Measurements from ENCODE around the gene TUBGCP6.

Gene TUBGCP6

GRCh38 chr22:50218153-50218995 lies 26.4 kb downstream of the TUBGCP6 start:
- no peak overlapping the region for H3K27ac ChIP-seq (ENCODE audit: low read depth, low read length)
- H3K36me3 ChIP-seq (ENCODE audit: insufficient read depth, low read length): peaks cover 69% of the 10 kb centered on the region
- no peak overlapping the region for H3K4me3 ChIP-seq (ENCODE audit: low read depth in 1 of 2, low read length in 2 of 2)
- no peaks in the 10 kb centered on the region for H3K4me1 ChIP-seq (ENCODE audit: insufficient read depth, low read length)
- H3K27me3 ChIP-seq (ENCODE audit: control insufficient read depth in 1 of 2, insufficient read depth in 2 of 2, low read length in 2 of 2): no peaks in the 10 kb centered on the region
- H3K9ac ChIP-seq (ENCODE audit: low read length): no peak overlapping the region
- H3K9me3 ChIP-seq (ENCODE audit: low read length): no peaks in the 10 kb centered on the region

GRCh38 chr22:50217543-50218152 lies 27.2 kb downstream of the TUBGCP6 start:
- Histone ChIP-seq H3K9ac (ENCODE audit: low read length) (no peak overlapping the region), H3K36me3 (ENCODE audit: insufficient read depth, low read length) (peaks cover 69% of the 10 kb centered on the region), H3K9me3 (ENCODE audit: low read length) (no peaks in the 10 kb centered on the region)

GRCh38 chr22:50216684-50217520 lies 27.9 kb downstream of the TUBGCP6 start:
- no peak overlapping the region for H3K4me3 ChIP-seq (ENCODE audit: low read depth in 1 of 2, low read length in 2 of 2)
- H3K9ac ChIP-seq (ENCODE audit: low read length): no peak overlapping the region
- no peaks in the 10 kb centered on the region for H3K4me1 ChIP-seq (ENCODE audit: insufficient read depth, low read length)
- no peaks in the 10 kb centered on the region for H3K9me3 ChIP-seq (ENCODE audit: low read length)
- peaks cover 69% of the 10 kb centered on the region for H3K36me3 ChIP-seq (ENCODE audit: insufficient read depth, low read length)
- no peak overlapping the region for H3K27ac ChIP-seq (ENCODE audit: low read depth, low read length)
- H3K27me3 ChIP-seq (ENCODE audit: control insufficient read depth in 1 of 2, insufficient read depth in 2 of 2, low read length in 2 of 2): no peaks in the 10 kb centered on the region

More at GRCh38 chr22:50217543-50218152, 27.2 kb downstream of the TUBGCP6 start:
- Histone ChIP-seq H3K4me1 (ENCODE audit: insufficient read depth, low read length) (no peaks in the 10 kb centered on the region), H3K27ac (ENCODE audit: low read depth, low read length) (no peak overlapping the region), H3K27me3 (ENCODE audit: control insufficient read depth in 1 of 2, insufficient read depth in 2 of 2, low read length in 2 of 2) (no peaks in the 10 kb centered on the region), H3K4me3 (ENCODE audit: low read depth in 1 of 2, low read length in 2 of 2) (no peak overlapping the region)

GRCh38 chr22:50216055-50216683 lies 28.7 kb downstream of the TUBGCP6 start:
- Histone ChIP-seq H3K9ac (ENCODE audit: low read length) (no peak overlapping the region), H3K27ac (ENCODE audit: low read depth, low read length) (no peak overlapping the region), H3K9me3 (ENCODE audit: low read length) (no peaks in the 10 kb centered on the region), H3K36me3 (ENCODE audit: insufficient read depth, low read length) (peaks cover 64% of the 10 kb centered on the region), H3K27me3 (ENCODE audit: control insufficient read depth in 1 of 2, insufficient read depth in 2 of 2, low read length in 2 of 2) (no peaks in the 10 kb centered on the region), H3K4me3 (ENCODE audit: low read depth in 1 of 2, low read length in 2 of 2) (no peak overlapping the region), H3K4me1 (ENCODE audit: insufficient read depth, low read length) (no peaks in the 10 kb centered on the region)

- Histone ChIP-seq H3K4me3 (ENCODE audit: low read depth in 1 of 2, low read length in 2 of 2) (no peak overlapping the region), H3K36me3 (ENCODE audit: insufficient read depth, low read length) (peaks cover 64% of the 10 kb centered on the region), H3K27ac (ENCODE audit: low read depth, low read length) (no peak overlapping the region), H3K9ac (ENCODE audit: low read length) (no peak overlapping the region), H3K27me3 (ENCODE audit: control insufficient read depth in 1 of 2, insufficient read depth in 2 of 2, low read length in 2 of 2) (no peaks in the 10 kb centered on the region), H3K4me1 (ENCODE audit: insufficient read depth, low read length) (no peaks in the 10 kb centered on the region), H3K9me3 (ENCODE audit: low read length) (no peaks in the 10 kb centered on the region)
Observed at GRCh38 chr22:50215297-50216054, 29.3 kb downstream of the TUBGCP6 start.

GRCh38 chr22:50213263-50213662 lies 31.6 kb downstream of the TUBGCP6 start:
- Histone ChIP-seq H3K36me3 (ENCODE audit: insufficient read depth, low read length) (peaks cover 60% of the 10 kb centered on the region), H3K27ac (ENCODE audit: low read depth, low read length) (no peak overlapping the region), H3K4me3 (ENCODE audit: low read depth in 1 of 2, low read length in 2 of 2) (no peak overlapping the region), H3K9ac (ENCODE audit: low read length) (no peak overlapping the region), H3K27me3 (ENCODE audit: control insufficient read depth in 1 of 2, insufficient read depth in 2 of 2, low read length in 2 of 2) (no peaks in the 10 kb centered on the region), H3K4me1 (ENCODE audit: insufficient read depth, low read length) (no peaks in the 10 kb centered on the region), H3K9me3 (ENCODE audit: low read length) (no peaks in the 10 kb centered on the region)

GRCh38 chr22:50211147-50211546 lies 33.7 kb downstream of the TUBGCP6 start:
- Histone ChIP-seq H3K9me3 (ENCODE audit: low read length) (no peaks in the 10 kb centered on the region), H3K4me3 (ENCODE audit: low read depth in 1 of 2, low read length in 2 of 2) (no peak overlapping the region), H3K9ac (ENCODE audit: low read length) (no peak overlapping the region), H3K27me3 (ENCODE audit: control insufficient read depth in 1 of 2, insufficient read depth in 2 of 2, low read length in 2 of 2) (no peaks in the 10 kb centered on the region), H3K4me1 (ENCODE audit: insufficient read depth, low read length) (no peaks in the 10 kb centered on the region), H3K27ac (ENCODE audit: low read depth, low read length) (no peak overlapping the region), H3K36me3 (ENCODE audit: insufficient read depth, low read length) (peaks cover 56% of the 10 kb centered on the region)

- H3K9me3 ChIP-seq (ENCODE audit: low read length): no peaks in the 10 kb centered on the region
- H3K4me3 ChIP-seq (ENCODE audit: low read depth in 1 of 2, low read length in 2 of 2): no peak overlapping the region
- H3K36me3 ChIP-seq (ENCODE audit: insufficient read depth, low read length): peaks cover 54% of the 10 kb centered on the region
- H3K27me3 ChIP-seq (ENCODE audit: control insufficient read depth in 1 of 2, insufficient read depth in 2 of 2, low read length in 2 of 2): no peaks in the 10 kb centered on the region
- no peak overlapping the region for H3K9ac ChIP-seq (ENCODE audit: low read length)
- H3K4me1 ChIP-seq (ENCODE audit: insufficient read depth, low read length): no peaks in the 10 kb centered on the region
- H3K27ac ChIP-seq (ENCODE audit: low read depth, low read length): no peak overlapping the region
Observed at GRCh38 chr22:50210378-50211139, 34.3 kb downstream of the TUBGCP6 start.

- Histone ChIP-seq H3K4me3 (ENCODE audit: low read depth in 1 of 2, low read length in 2 of 2) (no peak overlapping the region), H3K36me3 (ENCODE audit: insufficient read depth, low read length) (peaks cover 53% of the 10 kb centered on the region), H3K27ac (ENCODE audit: low read depth, low read length) (no peak overlapping the region), H3K27me3 (ENCODE audit: control insufficient read depth in 1 of 2, insufficient read depth in 2 of 2, low read length in 2 of 2) (no peaks in the 10 kb centered on the region), H3K9ac (ENCODE audit: low read length) (no peak overlapping the region), H3K9me3 (ENCODE audit: low read length) (no peaks in the 10 kb centered on the region), H3K4me1 (ENCODE audit: insufficient read depth, low read length) (no peaks in the 10 kb centered on the region)
Observed at GRCh38 chr22:50209893-50210292, 34.9 kb downstream of the TUBGCP6 start.
